HepG2 (cell line): ENCODE data around the gene MZF1. TPM values are rescaled to one million over a fixed set of nuclear protein-coding genes. Genes with fewer than 3 reads are reported as not detected.

Source experiments
- CHD4 ChIP-seq: fragments of 200-600 bp; sonication (generic); IDR thresholded peaks from 2 replicates; pipeline ENCODE4 v1.7.0; 2017; ENCODE audit warnings: mild to moderate bottlenecking, low read length, borderline replicate concordance
- SAFB2 ChIP-seq: sonication (generic); formaldehyde crosslinking; IDR thresholded peaks from 2 replicates; pipeline ENCODE4 v1.5.1; 2020; ENCODE audit warnings: missing genetic modification reagents, low read depth, mild to moderate bottlenecking, borderline replicate concordance
- TRIM24 ChIP-seq: sonication (generic); formaldehyde crosslinking; IDR thresholded peaks from 2 replicates; pipeline ENCODE4 v1.8.0; 2022; ENCODE audit warnings: mild to moderate bottlenecking, missing genetic modification reagents
- ZNF337 ChIP-seq: sonication (generic); formaldehyde crosslinking; IDR thresholded peaks from 2 replicates; pipeline ENCODE4 v1.5.1; 2020; ENCODE audit warnings: missing genetic modification reagents, low read depth, mild to moderate bottlenecking, borderline replicate concordance
- ZNF558 ChIP-seq: sonication (generic); formaldehyde crosslinking; IDR thresholded peaks from 2 replicates; pipeline ENCODE4 v1.9.0; 2022; ENCODE audit warnings: mild to moderate bottlenecking, missing genetic modification reagents, borderline replicate concordance
- ZNF766 ChIP-seq: sonication (generic); formaldehyde crosslinking; IDR thresholded peaks from 2 replicates; pipeline ENCODE4 v1.5.0; 2020; ENCODE audit warnings: missing genetic modification reagents, borderline replicate concordance
- ZNF775 ChIP-seq: sonication (generic); formaldehyde crosslinking; IDR thresholded peaks from 2 replicates; pipeline ENCODE4 v1.4.0; 2020; ENCODE audit warnings: missing genetic modification reagents, mild to moderate bottlenecking, moderate library complexity, borderline replicate concordance
- polyA plus RNA-seq, 8 experiments: library from polyadenylated mRNA; depleted of rRNA in 3 of 8; stranded (reverse) in 7 of 8; unstranded in 1 of 8; fragments of >200 nt; fragmentation: Illumina TruSeq in 4 of 8; extraction: Trizol in 4 of 8; gene quantifications; 2 replicates each; pipeline versions ENCODE4 v1.2.1 to v1.2.3, GENCODE V29; 2011 to 2016; ENCODE audit warnings: low read depth in 4 of 8, missing spikeins in 1 of 8, mixed read lengths in 1 of 8; ENCODE audit not compliant: insufficient read depth in 1 of 8
- total RNA-seq, 5 experiments: library from RNA; depleted of rRNA; stranded (reverse); fragments of >200 nt; fragmentation: Illumina TruSeq; extraction: Trizol; gene quantifications; 2 replicates each; pipeline ENCODE4 v1.2.3, GENCODE V29; 2016; ENCODE audit warnings: low read depth in 1 of 5
- TF ChIP-seq, protein P1 (sequence below): sonication (generic); formaldehyde crosslinking; IDR thresholded peaks from 2 replicates; pipeline ENCODE4 v1.5.1; 2020; ENCODE audit warnings: missing genetic modification reagents, mild to moderate bottlenecking, borderline replicate concordance
- TF ChIP-seq, protein P2 (sequence below): sonication (generic); formaldehyde crosslinking; IDR thresholded peaks from 2 replicates; pipeline ENCODE4 v1.4.0; 2020; ENCODE audit warnings: missing genetic modification reagents; ENCODE audit errors: not compliant biosample characterization
- TF ChIP-seq, protein P3 (sequence below): sonication (generic); formaldehyde crosslinking; IDR thresholded peaks from 2 replicates; pipeline ENCODE4 v1.4.0; 2020; ENCODE audit warnings: missing genetic modification reagents, borderline replicate concordance
- TF ChIP-seq, protein P4 (sequence below): sonication (generic); formaldehyde crosslinking; IDR thresholded peaks from 2 replicates; pipeline ENCODE4 v1.4.0; 2020; ENCODE audit warnings: mild to moderate bottlenecking, missing genetic modification reagents

The MZF1 gene
- total and polyA plus RNA-seq, 2 of the 13 experiments (the other 11 are each of a cell fraction or from before 2014, with no cell fraction given), result 3.1 to 8.1 TPM

DNA sequence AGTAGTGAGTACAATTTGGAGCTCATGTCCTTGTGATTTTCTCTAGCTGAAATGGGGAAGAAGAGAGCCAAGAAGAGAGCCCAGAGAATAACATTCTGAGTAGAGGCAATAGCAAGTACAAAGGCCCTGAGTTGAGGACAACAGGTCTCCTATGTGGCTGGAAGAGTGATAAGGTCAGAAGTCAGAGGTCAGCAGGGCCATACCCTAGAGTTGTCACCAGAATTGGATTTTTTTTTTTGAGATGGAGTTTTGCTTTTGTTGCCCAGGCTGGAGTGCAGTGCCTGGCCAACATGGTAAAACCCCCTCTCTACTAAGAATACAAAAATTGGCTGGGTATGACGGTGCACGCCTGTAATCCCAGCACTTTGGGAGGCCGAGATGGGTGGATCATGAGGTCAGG is 37.3 kb downstream of the MZF1 start (continued):
- TF ChIP-seq, protein P1, sequence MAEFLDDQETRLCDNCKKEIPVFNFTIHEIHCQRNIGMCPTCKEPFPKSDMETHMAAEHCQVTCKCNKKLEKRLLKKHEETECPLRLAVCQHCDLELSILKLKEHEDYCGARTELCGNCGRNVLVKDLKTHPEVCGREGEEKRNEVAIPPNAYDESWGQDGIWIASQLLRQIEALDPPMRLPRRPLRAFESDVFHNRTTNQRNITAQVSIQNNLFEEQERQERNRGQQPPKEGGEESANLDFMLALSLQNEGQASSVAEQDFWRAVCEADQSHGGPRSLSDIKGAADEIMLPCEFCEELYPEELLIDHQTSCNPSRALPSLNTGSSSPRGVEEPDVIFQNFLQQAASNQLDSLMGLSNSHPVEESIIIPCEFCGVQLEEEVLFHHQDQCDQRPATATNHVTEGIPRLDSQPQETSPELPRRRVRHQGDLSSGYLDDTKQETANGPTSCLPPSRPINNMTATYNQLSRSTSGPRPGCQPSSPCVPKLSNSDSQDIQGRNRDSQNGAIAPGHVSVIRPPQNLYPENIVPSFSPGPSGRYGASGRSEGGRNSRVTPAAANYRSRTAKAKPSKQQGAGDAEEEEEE (CRISPR knock-in tag), result no peak
- TF ChIP-seq, protein P2, sequence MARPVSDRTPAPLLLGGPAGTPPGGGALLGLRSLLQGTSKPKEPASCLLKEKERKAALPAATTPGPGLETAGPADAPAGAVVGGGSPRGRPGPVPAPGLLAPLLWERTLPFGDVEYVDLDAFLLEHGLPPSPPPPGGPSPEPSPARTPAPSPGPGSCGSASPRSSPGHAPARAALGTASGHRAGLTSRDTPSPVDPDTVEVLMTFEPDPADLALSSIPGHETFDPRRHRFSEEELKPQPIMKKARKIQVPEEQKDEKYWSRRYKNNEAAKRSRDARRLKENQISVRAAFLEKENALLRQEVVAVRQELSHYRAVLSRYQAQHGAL (CRISPR knock-in tag), result no peak
- TF ChIP-seq ZNF766 (CRISPR knock-in tag) (no peak), ZNF775 (no peak), ZNF558 (CRISPR knock-in tag) (no peak), CHD4 (no peak), TRIM24 (CRISPR knock-in tag) (no peak), ZNF337 (no peak), SAFB2 (no peak)
- TF ChIP-seq, protein P3, sequence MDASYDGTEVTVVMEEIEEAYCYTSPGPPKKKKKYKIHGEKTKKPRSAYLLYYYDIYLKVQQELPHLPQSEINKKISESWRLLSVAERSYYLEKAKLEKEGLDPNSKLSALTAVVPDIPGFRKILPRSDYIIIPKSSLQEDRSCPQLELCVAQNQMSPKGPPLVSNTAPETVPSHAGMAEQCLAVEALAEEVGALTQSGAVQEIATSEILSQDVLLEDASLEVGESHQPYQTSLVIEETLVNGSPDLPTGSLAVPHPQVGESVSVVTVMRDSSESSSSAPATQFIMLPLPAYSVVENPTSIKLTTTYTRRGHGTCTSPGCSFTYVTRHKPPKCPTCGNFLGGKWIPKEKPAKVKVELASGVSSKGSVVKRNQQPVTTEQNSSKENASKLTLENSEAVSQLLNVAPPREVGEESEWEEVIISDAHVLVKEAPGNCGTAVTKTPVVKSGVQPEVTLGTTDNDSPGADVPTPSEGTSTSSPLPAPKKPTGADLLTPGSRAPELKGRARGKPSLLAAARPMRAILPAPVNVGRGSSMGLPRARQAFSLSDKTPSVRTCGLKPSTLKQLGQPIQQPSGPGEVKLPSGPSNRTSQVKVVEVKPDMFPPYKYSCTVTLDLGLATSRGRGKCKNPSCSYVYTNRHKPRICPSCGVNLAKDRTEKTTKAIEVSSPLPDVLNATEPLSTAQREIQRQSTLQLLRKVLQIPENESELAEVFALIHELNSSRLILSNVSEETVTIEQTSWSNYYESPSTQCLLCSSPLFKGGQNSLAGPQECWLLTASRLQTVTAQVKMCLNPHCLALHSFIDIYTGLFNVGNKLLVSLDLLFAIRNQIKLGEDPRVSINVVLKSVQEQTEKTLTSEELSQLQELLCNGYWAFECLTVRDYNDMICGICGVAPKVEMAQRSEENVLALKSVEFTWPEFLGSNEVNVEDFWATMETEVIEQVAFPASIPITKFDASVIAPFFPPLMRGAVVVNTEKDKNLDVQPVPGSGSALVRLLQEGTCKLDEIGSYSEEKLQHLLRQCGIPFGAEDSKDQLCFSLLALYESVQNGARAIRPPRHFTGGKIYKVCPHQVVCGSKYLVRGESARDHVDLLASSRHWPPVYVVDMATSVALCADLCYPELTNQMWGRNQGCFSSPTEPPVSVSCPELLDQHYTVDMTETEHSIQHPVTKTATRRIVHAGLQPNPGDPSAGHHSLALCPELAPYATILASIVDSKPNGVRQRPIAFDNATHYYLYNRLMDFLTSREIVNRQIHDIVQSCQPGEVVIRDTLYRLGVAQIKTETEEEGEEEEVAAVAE, result no peak
- TF ChIP-seq, protein P4, sequence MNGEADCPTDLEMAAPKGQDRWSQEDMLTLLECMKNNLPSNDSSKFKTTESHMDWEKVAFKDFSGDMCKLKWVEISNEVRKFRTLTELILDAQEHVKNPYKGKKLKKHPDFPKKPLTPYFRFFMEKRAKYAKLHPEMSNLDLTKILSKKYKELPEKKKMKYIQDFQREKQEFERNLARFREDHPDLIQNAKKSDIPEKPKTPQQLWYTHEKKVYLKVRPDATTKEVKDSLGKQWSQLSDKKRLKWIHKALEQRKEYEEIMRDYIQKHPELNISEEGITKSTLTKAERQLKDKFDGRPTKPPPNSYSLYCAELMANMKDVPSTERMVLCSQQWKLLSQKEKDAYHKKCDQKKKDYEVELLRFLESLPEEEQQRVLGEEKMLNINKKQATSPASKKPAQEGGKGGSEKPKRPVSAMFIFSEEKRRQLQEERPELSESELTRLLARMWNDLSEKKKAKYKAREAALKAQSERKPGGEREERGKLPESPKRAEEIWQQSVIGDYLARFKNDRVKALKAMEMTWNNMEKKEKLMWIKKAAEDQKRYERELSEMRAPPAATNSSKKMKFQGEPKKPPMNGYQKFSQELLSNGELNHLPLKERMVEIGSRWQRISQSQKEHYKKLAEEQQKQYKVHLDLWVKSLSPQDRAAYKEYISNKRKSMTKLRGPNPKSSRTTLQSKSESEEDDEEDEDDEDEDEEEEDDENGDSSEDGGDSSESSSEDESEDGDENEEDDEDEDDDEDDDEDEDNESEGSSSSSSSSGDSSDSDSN (CRISPR knock-in tag), result no peak
- TF ChIP-seq, all 625 proteins: peak for 0
